Measurements from ENCODE around the gene USP17L22.
"Not testable (repeated sequence)": the region's sequence is repeated elsewhere in the genome, so short reads cannot be mapped to it uniquely, and the experiment has no call there.

Gene USP17L22, protein sequence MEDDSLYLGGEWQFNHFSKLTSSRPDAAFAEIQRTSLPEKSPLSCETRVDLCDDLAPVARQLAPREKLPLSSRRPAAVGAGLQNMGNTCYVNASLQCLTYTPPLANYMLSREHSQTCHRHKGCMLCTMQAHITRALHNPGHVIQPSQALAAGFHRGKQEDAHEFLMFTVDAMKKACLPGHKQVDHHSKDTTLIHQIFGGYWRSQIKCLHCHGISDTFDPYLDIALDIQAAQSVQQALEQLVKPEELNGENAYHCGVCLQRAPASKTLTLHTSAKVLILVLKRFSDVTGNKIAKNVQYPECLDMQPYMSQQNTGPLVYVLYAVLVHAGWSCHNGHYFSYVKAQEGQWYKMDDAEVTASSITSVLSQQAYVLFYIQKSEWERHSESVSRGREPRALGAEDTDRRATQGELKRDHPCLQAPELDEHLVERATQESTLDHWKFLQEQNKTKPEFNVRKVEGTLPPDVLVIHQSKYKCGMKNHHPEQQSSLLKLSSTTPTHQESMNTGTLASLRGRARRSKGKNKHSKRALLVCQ

DNA sequence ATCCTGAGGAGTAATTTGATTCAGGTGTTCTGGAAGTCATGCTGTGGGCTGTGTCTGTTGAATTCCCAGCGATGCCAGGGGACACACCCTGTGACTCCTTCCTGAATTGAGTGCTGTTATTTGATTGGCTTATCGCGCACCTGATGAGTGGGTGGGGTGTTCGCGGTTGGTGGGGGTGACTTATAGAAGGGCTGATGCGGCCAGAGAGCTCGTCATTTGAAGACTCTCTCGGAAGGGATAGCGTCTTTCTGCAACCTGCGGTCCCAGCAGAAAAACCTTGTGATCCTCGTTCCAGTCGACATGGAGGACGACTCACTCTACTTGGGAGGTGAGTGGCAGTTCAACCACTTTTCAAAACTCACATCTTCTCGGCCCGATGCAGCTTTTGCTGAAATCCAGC lies at the start of gene USP17L22:
Gene USP17L22, plus strand, starts transcription at position 301 of the 400 bp plus-strand sequence. Its CDS starts 0 bp downstream, at position 301.
- DNase-seq: not testable (repeated sequence)

DNA sequence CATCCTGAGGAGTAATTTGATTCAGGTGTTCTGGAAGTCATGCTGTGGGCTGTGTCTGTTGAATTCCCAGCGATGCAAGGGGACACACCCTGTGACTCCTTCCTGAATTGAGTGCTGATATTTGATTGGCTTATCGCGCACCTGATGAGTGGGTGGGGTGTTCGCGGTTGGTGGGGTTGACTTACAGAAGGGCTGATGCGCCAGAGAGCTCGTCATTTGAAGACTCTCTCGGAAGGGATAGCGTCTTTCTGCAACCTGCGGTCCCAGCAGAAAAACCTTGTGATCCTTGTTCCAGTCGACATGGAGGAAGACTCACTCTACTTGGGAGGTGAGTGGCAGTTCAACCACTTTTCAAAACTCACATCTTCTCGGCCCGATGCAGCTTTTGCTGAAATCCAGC lies 47.6 kb upstream of the USP17L22 start, which contains the start of gene USP17L12:
Gene USP17L12, plus strand, starts transcription at position 301 of the 400 bp plus-strand sequence. Its CDS starts 0 bp downstream, at position 301.
- DNase-seq: not testable (repeated sequence)

DNA sequence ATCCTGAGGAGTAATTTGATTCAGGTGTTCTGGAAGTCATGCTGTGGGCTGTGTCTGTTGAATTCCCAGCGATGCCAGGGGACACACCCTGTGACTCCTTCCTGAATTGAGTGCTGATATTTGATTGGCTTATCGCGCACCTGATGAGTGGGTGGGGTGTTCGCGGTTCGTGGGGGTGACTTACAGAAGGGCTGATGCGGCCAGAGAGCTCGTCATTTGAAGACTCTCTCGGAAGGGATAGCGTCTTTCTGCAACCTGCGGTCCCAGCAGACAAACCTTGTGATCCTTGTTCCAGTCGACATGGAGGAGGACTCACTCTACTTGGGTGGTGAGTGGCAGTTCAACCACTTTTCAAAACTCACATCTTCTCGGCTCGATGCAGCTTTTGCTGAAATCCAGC lies 42.8 kb upstream of the USP17L22 start, which contains the start of gene USP17L13:
Gene USP17L13, plus strand, starts transcription at position 301 of the 400 bp plus-strand sequence. Its CDS starts 0 bp downstream, at position 301.
- not testable (repeated sequence) for DNase-seq

DNA sequence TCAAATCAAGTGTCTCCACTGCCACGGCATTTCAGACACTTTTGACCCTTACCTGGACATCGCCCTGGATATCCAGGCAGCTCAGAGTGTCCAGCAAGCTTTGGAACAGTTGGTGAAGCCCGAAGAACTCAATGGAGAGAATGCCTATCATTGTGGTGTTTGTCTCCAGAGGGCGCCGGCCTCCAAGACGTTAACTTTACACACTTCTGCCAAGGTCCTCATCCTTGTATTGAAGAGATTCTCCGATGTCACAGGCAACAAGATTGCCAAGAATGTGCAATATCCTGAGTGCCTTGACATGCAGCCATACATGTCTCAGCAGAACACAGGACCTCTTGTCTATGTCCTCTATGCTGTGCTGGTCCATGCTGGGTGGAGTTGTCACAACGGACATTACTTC lies 37.2 kb upstream of the USP17L22 start:
- DNase-seq: not testable (repeated sequence)

DNA sequence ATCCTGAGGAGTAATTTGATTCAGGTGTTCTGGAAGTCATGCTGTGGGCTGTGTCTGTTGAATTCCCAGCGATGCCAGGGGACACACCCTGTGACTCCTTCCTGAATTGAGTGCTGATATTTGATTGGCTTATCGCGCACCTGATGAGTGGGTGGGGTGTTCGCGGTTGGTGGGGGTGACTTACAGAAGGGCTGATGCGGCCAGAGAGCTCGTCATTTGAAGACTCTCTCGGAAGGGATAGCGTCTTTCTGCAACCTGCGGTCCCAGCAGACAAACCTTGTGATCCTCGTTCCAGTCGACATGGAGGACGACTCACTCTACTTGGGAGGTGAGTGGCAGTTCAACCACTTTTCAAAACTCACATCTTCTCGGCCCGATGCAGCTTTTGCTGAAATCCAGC lies 33.3 kb upstream of the USP17L22 start, which contains the start of gene USP17L15:
Gene USP17L15, plus strand, starts transcription at position 301 of the 400 bp plus-strand sequence. Its CDS starts 0 bp downstream, at position 301.
- not testable (repeated sequence) for DNase-seq

DNA sequence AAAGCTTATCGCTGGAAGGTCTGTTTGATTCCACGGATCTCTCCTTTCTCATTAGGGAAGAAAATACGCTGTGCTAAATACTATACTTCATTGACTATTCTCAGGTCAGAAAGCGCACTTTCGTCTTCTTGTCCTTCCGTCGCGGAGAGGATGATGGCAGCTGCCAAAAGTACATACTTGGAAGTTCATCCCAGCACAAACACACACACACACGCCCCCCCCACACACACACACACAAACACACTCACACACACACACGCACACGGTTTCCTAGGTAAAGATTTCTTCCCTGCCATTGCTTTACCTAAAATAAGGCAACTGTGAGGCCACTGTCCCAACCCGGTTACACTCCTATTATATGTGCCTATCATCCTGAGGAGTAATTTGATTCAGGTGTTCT lies 29.0 kb upstream of the USP17L22 start:
- not testable (repeated sequence) for DNase-seq

DNA sequence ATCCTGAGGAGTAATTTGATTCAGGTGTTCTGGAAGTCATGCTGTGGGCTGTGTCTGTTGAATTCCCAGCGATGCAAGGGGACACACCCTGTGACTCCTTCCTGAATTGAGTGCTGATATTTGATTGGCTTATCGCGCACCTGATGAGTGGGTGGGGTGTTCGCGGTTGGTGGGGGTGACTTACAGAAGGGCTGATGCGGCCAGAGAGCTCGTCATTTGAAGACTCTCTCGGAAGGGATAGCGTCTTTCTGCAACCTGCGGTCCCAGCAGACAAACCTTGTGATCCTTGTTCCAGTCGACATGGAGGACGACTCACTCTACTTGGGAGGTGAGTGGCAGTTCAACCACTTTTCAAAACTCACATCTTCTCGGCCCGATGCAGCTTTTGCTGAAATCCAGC lies 23.8 kb upstream of the USP17L22 start, which contains the start of gene USP17L17:
Gene USP17L17, plus strand, starts transcription at position 301 of the 400 bp plus-strand sequence. Its CDS starts 0 bp downstream, at position 301.
- not testable (repeated sequence) for DNase-seq

DNA sequence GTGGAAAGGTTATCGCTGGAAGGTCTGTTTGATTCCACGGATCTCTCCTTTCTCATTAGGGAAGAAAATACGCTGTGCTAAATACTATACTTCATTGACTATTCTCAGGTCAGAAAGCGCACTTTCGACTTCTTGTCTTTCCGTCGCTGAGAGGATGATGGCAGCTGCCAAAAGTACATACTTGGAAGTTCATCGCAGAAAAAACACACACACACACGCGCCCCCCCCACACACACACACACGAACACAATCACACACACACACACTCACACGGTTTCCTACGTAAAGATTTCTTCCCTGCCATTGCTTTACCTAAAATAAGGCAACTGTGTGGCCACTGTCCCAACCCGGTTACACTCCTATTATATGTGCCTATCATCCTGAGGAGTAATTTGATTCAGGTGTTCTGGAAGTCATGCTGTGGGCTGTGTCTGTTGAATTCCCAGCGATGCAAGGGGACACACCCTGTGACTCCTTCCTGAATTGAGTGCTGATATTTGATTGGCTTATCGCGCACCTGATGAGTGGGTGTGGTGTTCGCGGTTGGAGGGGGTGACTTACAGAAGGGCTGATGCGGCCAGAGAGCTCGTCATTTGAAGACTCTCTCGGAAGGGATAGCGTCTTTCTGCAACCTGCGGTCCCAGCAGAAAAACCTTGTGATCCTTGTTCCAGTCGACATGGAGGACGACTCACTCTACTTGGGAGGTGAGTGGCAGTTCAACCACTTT lies 19.3 kb upstream of the USP17L22 start, which contains the start of gene USP17L18:
Gene USP17L18, plus strand, starts transcription at position 678 of the 728 bp plus-strand sequence. Its CDS starts 0 bp downstream, at position 678.
- not testable (repeated sequence) for DNase-seq

DNA sequence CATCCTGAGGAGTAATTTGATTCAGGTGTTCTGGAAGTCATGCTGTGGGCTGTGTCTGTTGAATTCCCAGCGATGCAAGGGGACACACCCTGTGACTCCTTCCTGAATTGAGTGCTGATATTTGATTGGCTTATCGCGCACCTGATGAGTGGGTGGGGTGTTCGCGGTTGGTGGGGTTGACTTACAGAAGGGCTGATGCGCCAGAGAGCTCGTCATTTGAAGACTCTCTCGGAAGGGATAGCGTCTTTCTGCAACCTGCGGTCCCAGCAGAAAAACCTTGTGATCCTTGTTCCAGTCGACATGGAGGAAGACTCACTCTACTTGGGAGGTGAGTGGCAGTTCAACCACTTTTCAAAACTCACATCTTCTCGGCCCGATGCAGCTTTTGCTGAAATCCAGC lies 14.3 kb upstream of the USP17L22 start, which contains the start of gene USP17L19:
Gene USP17L19, plus strand, starts transcription at position 301 of the 400 bp plus-strand sequence. Its CDS starts 0 bp downstream, at position 301.
- DNase-seq: not testable (repeated sequence)

DNA sequence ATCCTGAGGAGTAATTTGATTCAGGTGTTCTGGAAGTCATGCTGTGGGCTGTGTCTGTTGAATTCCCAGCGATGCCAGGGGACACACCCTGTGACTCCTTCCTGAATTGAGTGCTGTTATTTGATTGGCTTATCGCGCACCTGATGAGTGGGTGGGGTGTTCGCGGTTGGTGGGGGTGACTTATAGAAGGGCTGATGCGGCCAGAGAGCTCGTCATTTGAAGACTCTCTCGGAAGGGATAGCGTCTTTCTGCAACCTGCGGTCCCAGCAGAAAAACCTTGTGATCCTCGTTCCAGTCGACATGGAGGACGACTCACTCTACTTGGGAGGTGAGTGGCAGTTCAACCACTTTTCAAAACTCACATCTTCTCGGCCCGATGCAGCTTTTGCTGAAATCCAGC lies 9.6 kb upstream of the USP17L22 start, which contains the start of gene USP17L20:
Gene USP17L20, plus strand, starts transcription at position 301 of the 400 bp plus-strand sequence. Its CDS starts 0 bp downstream, at position 301.
- DNase-seq: not testable (repeated sequence)

DNA sequence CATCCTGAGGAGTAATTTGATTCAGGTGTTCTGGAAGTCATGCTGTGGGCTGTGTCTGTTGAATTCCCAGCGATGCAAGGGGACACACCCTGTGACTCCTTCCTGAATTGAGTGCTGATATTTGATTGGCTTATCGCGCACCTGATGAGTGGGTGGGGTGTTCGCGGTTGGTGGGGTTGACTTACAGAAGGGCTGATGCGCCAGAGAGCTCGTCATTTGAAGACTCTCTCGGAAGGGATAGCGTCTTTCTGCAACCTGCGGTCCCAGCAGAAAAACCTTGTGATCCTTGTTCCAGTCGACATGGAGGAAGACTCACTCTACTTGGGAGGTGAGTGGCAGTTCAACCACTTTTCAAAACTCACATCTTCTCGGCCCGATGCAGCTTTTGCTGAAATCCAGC lies 4.8 kb upstream of the USP17L22 start, which contains the start of gene USP17L21:
Gene USP17L21, plus strand, starts transcription at position 301 of the 400 bp plus-strand sequence. Its CDS starts 0 bp downstream, at position 301.
- DNase-seq: not testable (repeated sequence)

DNA sequence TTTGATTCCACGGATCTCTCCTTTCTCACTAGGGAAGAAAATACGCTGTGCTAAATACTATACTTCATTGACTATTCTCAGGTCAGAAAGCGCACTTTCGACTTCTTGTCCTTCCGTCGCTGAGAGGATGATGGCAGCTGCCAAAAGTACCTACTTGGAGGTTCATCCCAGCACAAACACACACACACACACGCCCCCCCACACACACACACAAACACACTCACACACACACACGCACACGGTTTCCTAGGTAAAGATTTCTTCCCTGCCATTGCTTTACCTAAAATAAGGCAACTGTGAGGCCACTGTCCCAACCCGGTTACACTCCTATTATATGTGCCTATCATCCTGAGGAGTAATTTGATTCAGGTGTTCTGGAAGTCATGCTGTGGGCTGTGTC lies 4.3 kb downstream of the USP17L22 start:
- not testable (repeated sequence) for DNase-seq

Measured in RPMI8226 (cell line).